ENCODE measurements around the gene LPGAT1.

- TF ChIP-seq, protein P1, sequence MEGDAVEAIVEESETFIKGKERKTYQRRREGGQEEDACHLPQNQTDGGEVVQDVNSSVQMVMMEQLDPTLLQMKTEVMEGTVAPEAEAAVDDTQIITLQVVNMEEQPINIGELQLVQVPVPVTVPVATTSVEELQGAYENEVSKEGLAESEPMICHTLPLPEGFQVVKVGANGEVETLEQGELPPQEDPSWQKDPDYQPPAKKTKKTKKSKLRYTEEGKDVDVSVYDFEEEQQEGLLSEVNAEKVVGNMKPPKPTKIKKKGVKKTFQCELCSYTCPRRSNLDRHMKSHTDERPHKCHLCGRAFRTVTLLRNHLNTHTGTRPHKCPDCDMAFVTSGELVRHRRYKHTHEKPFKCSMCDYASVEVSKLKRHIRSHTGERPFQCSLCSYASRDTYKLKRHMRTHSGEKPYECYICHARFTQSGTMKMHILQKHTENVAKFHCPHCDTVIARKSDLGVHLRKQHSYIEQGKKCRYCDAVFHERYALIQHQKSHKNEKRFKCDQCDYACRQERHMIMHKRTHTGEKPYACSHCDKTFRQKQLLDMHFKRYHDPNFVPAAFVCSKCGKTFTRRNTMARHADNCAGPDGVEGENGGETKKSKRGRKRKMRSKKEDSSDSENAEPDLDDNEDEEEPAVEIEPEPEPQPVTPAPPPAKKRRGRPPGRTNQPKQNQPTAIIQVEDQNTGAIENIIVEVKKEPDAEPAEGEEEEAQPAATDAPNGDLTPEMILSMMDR (IDR thresholded peaks at IDR 0.05): no peak
- no peak for TF ChIP-seq ZFX (IDR thresholded peaks at IDR 0.05; ENCODE audit: borderline replicate concordance)
Measured at GRCh38 chr1:211750599-211750998, 80.0 kb downstream of the LPGAT1 start.
